ENCODE data around the gene ZBTB46.
A peak's percentile ranks its signal among the peaks of the same experiment; 100 is the strongest.

Gene ZBTB46

DNA sequence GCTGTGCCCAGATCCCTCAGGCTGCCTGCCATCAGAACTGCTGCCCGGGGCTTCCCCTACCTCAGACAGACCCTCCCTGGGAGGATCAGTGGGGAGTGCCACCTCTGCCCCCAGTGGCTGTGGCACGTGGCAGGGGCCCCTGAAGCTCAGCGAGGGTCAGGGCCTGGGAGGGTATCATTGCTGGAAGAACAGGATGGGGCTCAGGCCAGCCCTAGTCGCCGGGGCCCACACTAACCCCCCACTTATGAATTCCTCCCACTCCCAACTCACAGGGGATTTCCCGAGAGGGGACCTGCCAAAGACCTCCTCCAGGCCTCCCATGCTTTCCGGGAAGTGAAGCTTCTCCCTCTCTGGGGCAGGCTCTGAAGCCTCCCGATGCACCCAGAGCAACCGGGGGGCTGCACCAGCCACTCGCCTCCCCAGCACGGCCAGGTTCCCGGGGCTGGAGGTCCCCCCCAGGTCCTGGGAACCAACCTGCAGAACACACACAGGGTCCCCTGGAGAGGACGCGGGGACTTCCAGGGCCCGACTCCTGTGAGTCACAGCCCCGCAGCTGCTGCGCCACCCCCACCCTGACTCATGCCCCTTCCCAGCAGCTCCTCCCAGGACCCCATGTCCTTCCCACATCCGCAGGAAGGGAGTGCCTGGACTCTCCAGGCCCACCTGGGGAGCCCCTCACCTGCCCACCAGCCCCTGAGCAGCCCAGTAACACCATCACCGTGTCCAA lies 132.2 kb downstream of the ZBTB46 start:
- DNase-seq (ENCODE audit: extremely low read depth, low read depth) = peak; percentile 67
- peak overlapping the region; percentile 15 for H3K4me3 ChIP-seq (replicated peaks; ENCODE audit: low read depth, low read length)
- no peak for TF ChIP-seq CTCF (IDR thresholded peaks at IDR 0.05; ENCODE audit: low read depth, low read length, missing control alignments)

DNA sequence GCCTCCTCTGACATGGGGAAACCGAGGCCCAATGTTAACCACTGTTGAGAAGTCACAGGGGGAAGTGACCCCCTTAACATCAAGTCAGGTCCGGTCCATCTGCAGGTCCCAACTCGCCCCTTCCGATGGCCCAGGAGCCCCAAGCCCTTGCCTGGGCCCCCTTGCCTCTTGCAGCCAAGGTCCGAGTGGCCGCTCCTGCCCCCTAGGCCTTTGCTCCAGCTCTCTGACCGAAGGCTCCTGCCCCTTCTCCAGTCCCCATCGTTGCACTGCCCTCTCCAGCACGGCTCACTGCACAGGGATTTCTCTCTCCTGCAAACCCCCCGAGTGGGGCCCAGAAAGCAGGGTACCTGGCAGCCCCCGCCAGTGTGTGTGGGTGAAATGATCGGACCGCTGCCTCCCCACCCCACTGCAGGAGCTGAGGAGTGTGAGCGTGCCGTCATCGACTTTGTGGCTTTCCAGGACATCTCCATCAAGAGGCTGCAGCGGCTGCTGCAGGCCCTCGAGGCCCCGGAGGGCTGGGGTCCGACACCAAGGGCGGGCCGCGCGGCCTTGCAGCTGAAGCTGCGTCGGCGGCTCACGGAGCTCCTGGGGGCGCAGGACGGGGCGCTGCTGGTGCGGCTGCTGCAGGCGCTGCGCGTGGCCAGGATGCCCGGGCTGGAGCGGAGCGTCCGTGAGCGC lies 133.1 kb downstream of the ZBTB46 start:
- TF ChIP-seq CTCF (IDR thresholded peaks at IDR 0.05; ENCODE audit: low read depth, low read length, missing control alignments) = no peak
- no peak for DNase-seq (ENCODE audit: extremely low read depth, low read depth)
- peak overlapping the region; percentile 26 for H3K4me3 ChIP-seq (replicated peaks; ENCODE audit: low read depth, low read length)

- H3K4me3 ChIP-seq (replicated peaks; ENCODE audit: low read depth, low read length) = peak overlapping the region; percentile 26
- no peak for DNase-seq (ENCODE audit: extremely low read depth, low read depth)
- TF ChIP-seq CTCF (IDR thresholded peaks at IDR 0.05; ENCODE audit: low read depth, low read length, missing control alignments) = no peak
Measured at GRCh38 chr20:63697357-63697867, 133.7 kb downstream of the ZBTB46 start.

DNA sequence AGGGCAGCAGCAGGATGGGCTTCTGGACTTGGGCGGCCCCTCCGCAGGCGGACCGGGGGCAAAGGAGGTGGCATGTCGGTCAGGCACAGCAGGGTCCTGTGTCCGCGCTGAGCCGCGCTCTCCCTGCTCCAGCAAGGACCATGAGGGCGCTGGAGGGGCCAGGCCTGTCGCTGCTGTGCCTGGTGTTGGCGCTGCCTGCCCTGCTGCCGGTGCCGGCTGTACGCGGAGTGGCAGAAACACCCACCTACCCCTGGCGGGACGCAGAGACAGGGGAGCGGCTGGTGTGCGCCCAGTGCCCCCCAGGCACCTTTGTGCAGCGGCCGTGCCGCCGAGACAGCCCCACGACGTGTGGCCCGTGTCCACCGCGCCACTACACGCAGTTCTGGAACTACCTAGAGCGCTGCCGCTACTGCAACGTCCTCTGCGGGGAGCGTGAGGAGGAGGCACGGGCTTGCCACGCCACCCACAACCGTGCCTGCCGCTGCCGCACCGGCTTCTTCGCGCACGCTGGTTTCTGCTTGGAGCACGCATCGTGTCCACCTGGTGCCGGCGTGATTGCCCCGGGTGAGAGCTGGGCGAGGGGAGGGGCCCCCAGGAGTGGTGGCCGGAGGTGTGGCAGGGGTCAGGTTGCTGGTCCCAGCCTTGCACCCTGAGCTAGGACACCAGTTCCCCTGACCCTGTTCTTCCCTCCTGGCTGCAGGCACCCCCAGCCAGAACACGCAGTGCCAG lies 134.3 kb downstream of the ZBTB46 start, which contains the start of gene TNFRSF6B:
TSS of gene TNFRSF6B (plus strand) at position 25 of the 729 bp plus-strand sequence. CDS start at position 141, 116 bp downstream.
- no peak for DNase-seq (ENCODE audit: extremely low read depth, low read depth)
- TF ChIP-seq CTCF (IDR thresholded peaks at IDR 0.05; ENCODE audit: low read depth, low read length, missing control alignments) = no peak
- H3K4me3 ChIP-seq (replicated peaks; ENCODE audit: low read depth, low read length) = peak within 1 kb of the TSS; percentile 26

GRCh38 chr20:63696306-63696627 lies 134.8 kb downstream of the ZBTB46 start:
- no peak for TF ChIP-seq CTCF (IDR thresholded peaks at IDR 0.05; ENCODE audit: low read depth, low read length, missing control alignments)
- DNase-seq (ENCODE audit: extremely low read depth, low read depth) = no peak
- peak overlapping the region; percentile 26 for H3K4me3 ChIP-seq (replicated peaks; ENCODE audit: low read depth, low read length)

- no peak for TF ChIP-seq CTCF (IDR thresholded peaks at IDR 0.05; ENCODE audit: low read depth, low read length, missing control alignments)
- no peak overlapping the region for H3K4me3 ChIP-seq (replicated peaks; ENCODE audit: low read depth, low read length)
- no peak for DNase-seq (ENCODE audit: extremely low read depth, low read depth)
Measured at GRCh38 chr20:63695424-63696305, 135.4 kb downstream of the ZBTB46 start.

Measured in HFF-Myc (cell line).